Measurements from ENCODE around the gene MUC6. TPM values are rescaled to one million over a fixed set of nuclear protein-coding genes. Genes with fewer than 3 reads are reported as not detected.

Gene MUC6
- total and polyA plus RNA-seq, 2 of the 8 experiments (the other 6 are each of a cell fraction or from before 2014, with no cell fraction given): not detected

GRCh38 chr11:1023811-1024596 is 12.5 kb downstream of the MUC6 start:
- Histone ChIP-seq H3K36me3 (ENCODE audit: control insufficient read depth in 2 of 4, insufficient read depth in 4 of 4, low read length in 3 of 4) (no peaks in the 10 kb centered on the region; a peak in 1 of 8 replicates), H3K18ac (ENCODE audit: extremely low read depth, low read length) (no peak overlapping the region), H2BK120ac (replicated peaks; ENCODE audit: low read depth, low read length) (no peak overlapping the region), H2BK5ac (ENCODE audit: low read depth, low read length) (no peak overlapping the region), H3K79me1 (ENCODE audit: low read depth, low read length) (no peaks in the 10 kb centered on the region), H3K14ac (ENCODE audit: insufficient read length) (no peak overlapping the region), H4K20me1 (replicated peaks in 1 of 2; ENCODE audit: control insufficient read depth in 1 of 2, insufficient read depth in 2 of 2, low read length in 2 of 2) (peaks cover 0 to 8% of the 10 kb centered on the region in 2 experiments), H3K27me3 (replicated peaks in 1 of 4; ENCODE audit: control insufficient read depth in 3 of 4, extremely low read depth in 1 of 4, insufficient read depth in 3 of 4, low read length in 3 of 4) (no peaks in the 10 kb centered on the region), H3K4me2 (ENCODE audit: insufficient read depth in 1 of 2, low read depth in 2 of 2, low read length in 2 of 2) (no peak overlapping the region), H2AK5ac (ENCODE audit: low read depth, low read length) (no peak overlapping the region), H3K4me3 (ENCODE audit: extremely low read depth in 1 of 4, insufficient read depth in 2 of 4, low read depth in 3 of 4, low read length in 4 of 4) (no peak overlapping the region), H3K79me2 (ENCODE audit: control insufficient read depth in 1 of 2, insufficient read depth in 2 of 2, low read length in 2 of 2) (no peaks in the 10 kb centered on the region), H3K4ac (replicated peaks; ENCODE audit: insufficient read length, low read depth, low read length) (no peak overlapping the region), H4K8ac (ENCODE audit: extremely low read depth, insufficient read depth, low read length) (no peak overlapping the region; the same call in 1 of the 2 replicates), H2BK20ac (ENCODE audit: low read length) (no peak overlapping the region), H2AFZ (ENCODE audit: low read length) (no peak overlapping the region), H3K9ac (replicated peaks in 1 of 4; ENCODE audit: extremely low read depth in 1 of 4, low read depth in 3 of 4, low read length in 3 of 4) (no peak overlapping the region), H3K4me1 (replicated peaks in 1 of 4; ENCODE audit: control insufficient read depth in 3 of 4, insufficient read depth in 4 of 4, low read length in 3 of 4) (no peaks in the 10 kb centered on the region; a peak in 1 of 7 replicates), H4K5ac (ENCODE audit: insufficient read length, low read depth, low read length) (no peak overlapping the region), H4K91ac (replicated peaks; ENCODE audit: insufficient read length, low read length) (no peak overlapping the region), H2BK15ac (ENCODE audit: low read length) (no peak overlapping the region), H2BK12ac (ENCODE audit: low read depth, low read length) (no peak overlapping the region), H3K23ac (ENCODE audit: insufficient read length) (no peak overlapping the region), H3K27ac (ENCODE audit: low read depth, low read length) (no peak overlapping the region), H3K23me2 (ENCODE audit: low read depth, low read length) (peaks cover 5% of the 10 kb centered on the region), H3K56ac (replicated peaks; ENCODE audit: insufficient read length, low read depth, low read length) (no peak overlapping the region), H3K9me3 (ENCODE audit: insufficient read depth in 2 of 2, low read depth in 1 of 2, low read length in 1 of 2) (no peaks in the 10 kb centered on the region)
- FAIRE-seq (no peak), DNase-seq (ENCODE audit: low read depth in 1 of 2, low spot score in 2 of 2) (no peak)
- CTCF ChIA-PET (ENCODE audit: partially characterized antibody): interaction anchor here (0.8 kb wide), 1 partner anchor 27 kb away, joined by 3 read pairs; no protein-coding TSS in a partner anchor
- WGBS, 2 experiments (ENCODE audit: extremely low coverage in 1 of 2, insufficient coverage in 1 of 2, insufficient read length in 1 of 2, insufficient replicate concordance in 2 of 2, low coverage in 1 of 2, low lambda C conversion rate in 2 of 2, missing lambda C conversion rate in 1 of 2): 94% methylated on average over 36 of the region's 50 CpGs; no CpG with 5 or more reads in 1 of the 2 experiments
- POLR2A ChIA-PET (ENCODE audit: partially characterized antibody): interaction anchor here (0.7 kb wide), 1 partner anchor 29 kb away, joined by 3 read pairs; no protein-coding TSS in a partner anchor
- no peak for TF ChIP-seq RXRA (IDR thresholded peaks at IDR 0.05; ENCODE audit: insufficient read depth, low read depth, low read length)
- no peak for TF ChIP-seq SIN3A (conservative IDR thresholded peaks at IDR 0.05 in 1 of 2, IDR thresholded peaks at IDR 0.05 in 1 of 2; ENCODE audit: low read depth in 1 of 2, low read length in 2 of 2)
- no peak for TF ChIP-seq ZNF274 (IDR thresholded peaks at IDR 0.05; ENCODE audit: borderline replicate concordance, extremely low read depth, low read length)
- no peak for TF ChIP-seq HDAC2 (IDR thresholded peaks at IDR 0.05; ENCODE audit: borderline replicate concordance in 1 of 2, low read depth in 2 of 2, low read length in 2 of 2)
- TF ChIP-seq PHF8 (conservative IDR thresholded peaks at IDR 0.05; ENCODE audit: low read depth, low read length): no peak
- TF ChIP-seq, protein P1, sequence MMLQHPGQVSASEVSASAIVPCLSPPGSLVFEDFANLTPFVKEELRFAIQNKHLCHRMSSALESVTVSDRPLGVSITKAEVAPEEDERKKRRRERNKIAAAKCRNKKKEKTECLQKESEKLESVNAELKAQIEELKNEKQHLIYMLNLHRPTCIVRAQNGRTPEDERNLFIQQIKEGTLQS (IDR thresholded peaks at IDR 0.05; ENCODE audit: insufficient read depth, low read depth, low read length): no peak
- TF ChIP-seq, protein P2, sequence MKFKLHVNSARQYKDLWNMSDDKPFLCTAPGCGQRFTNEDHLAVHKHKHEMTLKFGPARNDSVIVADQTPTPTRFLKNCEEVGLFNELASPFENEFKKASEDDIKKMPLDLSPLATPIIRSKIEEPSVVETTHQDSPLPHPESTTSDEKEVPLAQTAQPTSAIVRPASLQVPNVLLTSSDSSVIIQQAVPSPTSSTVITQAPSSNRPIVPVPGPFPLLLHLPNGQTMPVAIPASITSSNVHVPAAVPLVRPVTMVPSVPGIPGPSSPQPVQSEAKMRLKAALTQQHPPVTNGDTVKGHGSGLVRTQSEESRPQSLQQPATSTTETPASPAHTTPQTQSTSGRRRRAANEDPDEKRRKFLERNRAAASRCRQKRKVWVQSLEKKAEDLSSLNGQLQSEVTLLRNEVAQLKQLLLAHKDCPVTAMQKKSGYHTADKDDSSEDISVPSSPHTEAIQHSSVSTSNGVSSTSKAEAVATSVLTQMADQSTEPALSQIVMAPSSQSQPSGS (IDR thresholded peaks at IDR 0.05; ENCODE audit: low read length): no peak
- no peak for TF ChIP-seq BRCA1 (IDR thresholded peaks at IDR 0.05; ENCODE audit: low read depth, low read length)
- TF ChIP-seq RBBP5 (IDR thresholded peaks at IDR 0.05; ENCODE audit: borderline replicate concordance, low read depth, low read length): no peak

All from H1 (cell line).